ENCODE results near the gene KCNG3.

GRCh38 chr2:42522035-42522434, 28.3 kb upstream of the KCNG3 start:
- no peak for TF ChIP-seq POLR2A (IDR thresholded peaks at IDR 0.05)
- no peak for TF ChIP-seq CTCF (IDR thresholded peaks at IDR 0.05)

Data from Peyer's patch (tissue), 4 donors.